ENCODE measurements around the gene PLEKHM1. TPM values are rescaled to one million over a fixed set of nuclear protein-coding genes. Genes with fewer than 3 reads are reported as not detected.
A peak's percentile ranks its signal among the peaks of the same experiment; 100 is the strongest.

PLEKHM1 gene
- polyA plus RNA-seq, 2 of the 4 experiments (the other 2 are of a cell fraction): 13.4 to 14.8 TPM

- TF ChIP-seq HMGXB4 (CRISPR knock-in tag; IDR thresholded peaks at IDR 0.05; ENCODE audit: borderline replicate concordance) (no peak), RNF2 (IDR thresholded peaks at IDR 0.05; ENCODE audit: borderline replicate concordance, low read depth) (no peak), MAX (IDR thresholded peaks at IDR 0.05) (no peak), EHF (CRISPR knock-in tag; IDR thresholded peaks at IDR 0.05) (no peak)
These were observed 64.0 kb downstream of the PLEKHM1 start (continued) for GRCh38 chr17:45426561-45426960.

- peak overlapping the region; percentile 61; the same call in 1 of the 3 replicates for H3K4me3 ChIP-seq
- WGBS (ENCODE audit: missing lambda C conversion rate): 47% methylated on average over 6 of the region's 6 CpGs
- no peaks in the 10 kb centered on the region for H3K9me3 ChIP-seq
- FAIRE-seq: no peak
- ChIA-PET POLR2A (interaction anchor here (0.9 to 1.5 kb wide), 5 partner anchors 14 to 278 kb away, joined by 3 to 6 read pairs (median 4); partner anchors contain the start of gene HEXIM1), CTCF (interaction anchor here (0.8 to 11.0 kb wide), 43 partner anchors 9 to 294 kb away, joined by 3 to 331 read pairs (median 5); partner anchors contain the start of genes ACBD4, FMNL1, HEXIM1 and MAP3K14)
- peaks cover 26% of the 10 kb centered on the region for H3K4me1 ChIP-seq
- H3K27ac ChIP-seq: peak overlapping the region; percentile 90 to 93
- TF ChIP-seq BCL3 (IDR thresholded peaks at IDR 0.05) (no peak), FOSB (CRISPR knock-in tag; IDR thresholded peaks at IDR 0.05) (no peak), USF2 (IDR thresholded peaks at IDR 0.05) (no peak), ESRRA (IDR thresholded peaks at IDR 0.05; ENCODE audit: borderline replicate concordance, low read length) (no peak), HOXB5 (CRISPR knock-in tag; IDR thresholded peaks at IDR 0.05) (no peak), POLR2A (IDR thresholded peaks at IDR 0.05; ENCODE audit: low read length) (no peak)
- TF ChIP-seq, protein P1, sequence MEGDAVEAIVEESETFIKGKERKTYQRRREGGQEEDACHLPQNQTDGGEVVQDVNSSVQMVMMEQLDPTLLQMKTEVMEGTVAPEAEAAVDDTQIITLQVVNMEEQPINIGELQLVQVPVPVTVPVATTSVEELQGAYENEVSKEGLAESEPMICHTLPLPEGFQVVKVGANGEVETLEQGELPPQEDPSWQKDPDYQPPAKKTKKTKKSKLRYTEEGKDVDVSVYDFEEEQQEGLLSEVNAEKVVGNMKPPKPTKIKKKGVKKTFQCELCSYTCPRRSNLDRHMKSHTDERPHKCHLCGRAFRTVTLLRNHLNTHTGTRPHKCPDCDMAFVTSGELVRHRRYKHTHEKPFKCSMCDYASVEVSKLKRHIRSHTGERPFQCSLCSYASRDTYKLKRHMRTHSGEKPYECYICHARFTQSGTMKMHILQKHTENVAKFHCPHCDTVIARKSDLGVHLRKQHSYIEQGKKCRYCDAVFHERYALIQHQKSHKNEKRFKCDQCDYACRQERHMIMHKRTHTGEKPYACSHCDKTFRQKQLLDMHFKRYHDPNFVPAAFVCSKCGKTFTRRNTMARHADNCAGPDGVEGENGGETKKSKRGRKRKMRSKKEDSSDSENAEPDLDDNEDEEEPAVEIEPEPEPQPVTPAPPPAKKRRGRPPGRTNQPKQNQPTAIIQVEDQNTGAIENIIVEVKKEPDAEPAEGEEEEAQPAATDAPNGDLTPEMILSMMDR (IDR thresholded peaks at IDR 0.05): no peak; the same call in 2 of the 3 replicates
- H3K4me2 ChIP-seq: peak overlapping the region; percentile 98
- DNase-seq (ENCODE audit: low read depth in 1 of 2, low spot score in 1 of 2): no peak
- peak in 1 of 2 experiments; percentile 18; a peak in 3 of 6 replicates for ATAC-seq
These were observed 64.5 kb downstream of the PLEKHM1 start for GRCh38 chr17:45425984-45426413.

GRCh38 chr17:45425125-45425983 lies 65.2 kb downstream of the PLEKHM1 start:
- ChIA-PET CTCF (interaction anchor here (0.6 to 11.0 kb wide), 46 partner anchors 9 to 294 kb away, joined by 3 to 331 read pairs (median 5); partner anchors contain the start of genes ACBD4, FMNL1, HEXIM1 and MAP3K14), POLR2A (interaction anchor here (0.6 to 1.5 kb wide), 6 partner anchors 13 to 277 kb away, joined by 3 to 6 read pairs (median 4); partner anchors contain the start of gene HEXIM1)
- WGBS (ENCODE audit: missing lambda C conversion rate): 3% methylated on average over 18 of the region's 18 CpGs
- ATAC-seq (peak; percentile 79 to 94), DNase-seq (ENCODE audit: low read depth in 1 of 2, low spot score in 1 of 2) (peak; percentile 97), FAIRE-seq (peak; percentile 99)
- no peaks in the 10 kb centered on the region for H3K9me3 ChIP-seq
- H3K4me3 ChIP-seq: peak overlapping the region; percentile 61
- H3K4me1 ChIP-seq: peaks cover 26% of the 10 kb centered on the region
- H3K4me2 ChIP-seq: peak overlapping the region; percentile 98
- H3K27ac ChIP-seq: peak overlapping the region; percentile 90 to 93
- peak; percentile 85 for TF ChIP-seq SMC3 (IDR thresholded peaks at IDR 0.05)
- peak; percentile 68; the same call in 1 of the 2 replicates for TF ChIP-seq MAX (IDR thresholded peaks at IDR 0.05)
- TF ChIP-seq GATA3 (IDR thresholded peaks at IDR 0.05; ENCODE audit: borderline replicate concordance): no peak
- TF ChIP-seq FOSL2 (IDR thresholded peaks at IDR 0.05): no peak
- peak; percentile 43; the same call in 1 of the 2 replicates for TF ChIP-seq FOSL2 (CRISPR knock-in tag; IDR thresholded peaks at IDR 0.05)
- TF ChIP-seq MAFK (IDR thresholded peaks at IDR 0.05; ENCODE audit: partially characterized antibody): no peak
- no peak for TF ChIP-seq ZNF302 (CRISPR knock-in tag; IDR thresholded peaks at IDR 0.05)
- TF ChIP-seq REST (IDR thresholded peaks at IDR 0.05): no peak
- TF ChIP-seq MYC (IDR thresholded peaks at IDR 0.05; ENCODE audit: borderline replicate concordance, low read length): 0 out of 2 replicates have a peak, but pooled peaks have one; percentile 41
- TF ChIP-seq E2F6 (IDR thresholded peaks at IDR 0.05; ENCODE audit: borderline replicate concordance, low read depth): peak; percentile 75
- no peak for TF ChIP-seq KDM1A (IDR thresholded peaks at IDR 0.05; ENCODE audit: low read depth)
- TF ChIP-seq POLR2A (IDR thresholded peaks at IDR 0.05; ENCODE audit: low read length): peak; percentile 79
